Measurements from ENCODE around the gene UNC45B.

DNA sequence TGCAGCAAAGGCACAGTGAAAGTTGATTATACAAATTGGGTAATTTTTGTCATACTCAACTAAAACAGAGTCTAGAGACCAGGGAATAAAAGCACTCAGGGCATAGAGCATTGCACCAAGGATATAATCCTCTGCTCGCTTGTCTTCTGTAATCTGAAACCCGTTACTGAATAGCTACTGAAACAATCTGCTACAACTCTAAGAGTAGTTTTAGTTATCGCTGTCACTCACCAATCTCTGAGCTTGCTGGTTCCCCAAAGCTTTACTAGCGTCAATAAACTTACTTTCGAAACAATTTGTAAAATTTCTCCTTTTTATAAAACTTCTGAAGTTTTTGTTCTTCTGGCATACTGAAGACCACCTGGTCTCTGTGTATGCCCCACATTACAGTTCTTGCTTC lies 69.5 kb downstream of the UNC45B start:
- TF ChIP-seq SP1 (CRISPR knock-in tag; conservative IDR thresholded peaks at IDR 0.05), result no peak
- TF ChIP-seq, protein P1, sequence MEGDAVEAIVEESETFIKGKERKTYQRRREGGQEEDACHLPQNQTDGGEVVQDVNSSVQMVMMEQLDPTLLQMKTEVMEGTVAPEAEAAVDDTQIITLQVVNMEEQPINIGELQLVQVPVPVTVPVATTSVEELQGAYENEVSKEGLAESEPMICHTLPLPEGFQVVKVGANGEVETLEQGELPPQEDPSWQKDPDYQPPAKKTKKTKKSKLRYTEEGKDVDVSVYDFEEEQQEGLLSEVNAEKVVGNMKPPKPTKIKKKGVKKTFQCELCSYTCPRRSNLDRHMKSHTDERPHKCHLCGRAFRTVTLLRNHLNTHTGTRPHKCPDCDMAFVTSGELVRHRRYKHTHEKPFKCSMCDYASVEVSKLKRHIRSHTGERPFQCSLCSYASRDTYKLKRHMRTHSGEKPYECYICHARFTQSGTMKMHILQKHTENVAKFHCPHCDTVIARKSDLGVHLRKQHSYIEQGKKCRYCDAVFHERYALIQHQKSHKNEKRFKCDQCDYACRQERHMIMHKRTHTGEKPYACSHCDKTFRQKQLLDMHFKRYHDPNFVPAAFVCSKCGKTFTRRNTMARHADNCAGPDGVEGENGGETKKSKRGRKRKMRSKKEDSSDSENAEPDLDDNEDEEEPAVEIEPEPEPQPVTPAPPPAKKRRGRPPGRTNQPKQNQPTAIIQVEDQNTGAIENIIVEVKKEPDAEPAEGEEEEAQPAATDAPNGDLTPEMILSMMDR (IDR thresholded peaks at IDR 0.05), result no peak
- TF ChIP-seq ATF1 (CRISPR knock-in tag; IDR thresholded peaks at IDR 0.05), result no peak
- TF ChIP-seq HMGA2 (CRISPR knock-in tag; IDR thresholded peaks at IDR 0.05), result no peak
- TF ChIP-seq, protein P2, sequence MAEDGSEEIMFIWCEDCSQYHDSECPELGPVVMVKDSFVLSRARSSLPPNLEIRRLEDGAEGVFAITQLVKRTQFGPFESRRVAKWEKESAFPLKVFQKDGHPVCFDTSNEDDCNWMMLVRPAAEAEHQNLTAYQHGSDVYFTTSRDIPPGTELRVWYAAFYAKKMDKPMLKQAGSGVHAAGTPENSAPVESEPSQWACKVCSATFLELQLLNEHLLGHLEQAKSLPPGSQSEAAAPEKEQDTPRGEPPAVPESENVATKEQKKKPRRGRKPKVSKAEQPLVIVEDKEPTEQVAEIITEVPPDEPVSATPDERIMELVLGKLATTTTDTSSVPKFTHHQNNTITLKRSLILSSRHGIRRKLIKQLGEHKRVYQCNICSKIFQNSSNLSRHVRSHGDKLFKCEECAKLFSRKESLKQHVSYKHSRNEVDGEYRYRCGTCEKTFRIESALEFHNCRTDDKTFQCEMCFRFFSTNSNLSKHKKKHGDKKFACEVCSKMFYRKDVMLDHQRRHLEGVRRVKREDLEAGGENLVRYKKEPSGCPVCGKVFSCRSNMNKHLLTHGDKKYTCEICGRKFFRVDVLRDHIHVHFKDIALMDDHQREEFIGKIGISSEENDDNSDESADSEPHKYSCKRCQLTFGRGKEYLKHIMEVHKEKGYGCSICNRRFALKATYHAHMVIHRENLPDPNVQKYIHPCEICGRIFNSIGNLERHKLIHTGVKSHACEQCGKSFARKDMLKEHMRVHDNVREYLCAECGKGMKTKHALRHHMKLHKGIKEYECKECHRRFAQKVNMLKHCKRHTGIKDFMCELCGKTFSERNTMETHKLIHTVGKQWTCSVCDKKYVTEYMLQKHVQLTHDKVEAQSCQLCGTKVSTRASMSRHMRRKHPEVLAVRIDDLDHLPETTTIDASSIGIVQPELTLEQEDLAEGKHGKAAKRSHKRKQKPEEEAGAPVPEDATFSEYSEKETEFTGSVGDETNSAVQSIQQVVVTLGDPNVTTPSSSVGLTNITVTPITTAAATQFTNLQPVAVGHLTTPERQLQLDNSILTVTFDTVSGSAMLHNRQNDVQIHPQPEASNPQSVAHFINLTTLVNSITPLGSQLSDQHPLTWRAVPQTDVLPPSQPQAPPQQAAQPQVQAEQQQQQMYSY (CRISPR knock-in tag; IDR thresholded peaks at IDR 0.05), result no peak
- TF ChIP-seq MYBL2 (CRISPR knock-in tag; IDR thresholded peaks at IDR 0.05), result no peak
- TF ChIP-seq, protein P3, sequence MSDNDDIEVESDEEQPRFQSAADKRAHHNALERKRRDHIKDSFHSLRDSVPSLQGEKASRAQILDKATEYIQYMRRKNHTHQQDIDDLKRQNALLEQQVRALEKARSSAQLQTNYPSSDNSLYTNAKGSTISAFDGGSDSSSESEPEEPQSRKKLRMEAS (CRISPR knock-in tag; IDR thresholded peaks at IDR 0.05), result no peak
- TF ChIP-seq FOXJ3 (CRISPR knock-in tag; IDR thresholded peaks at IDR 0.05; ENCODE audit: borderline replicate concordance), result no peak
